Aorta (tissue), 5 donors: ENCODE measurements around the gene RCAN2. TPM values are rescaled to one million over a fixed set of nuclear protein-coding genes. Genes with fewer than 3 reads are reported as not detected.
"Not testable (repeated sequence)": the region's sequence is repeated elsewhere in the genome, so short reads cannot be mapped to it uniquely, and the experiment has no call there.

Source experiments
- ATAC-seq: fragments of 200-7000 bp; cut with Tn5 transposase; one replicate; pipeline ENCODE4 v1.9.1; 2022; ENCODE audit warnings: moderate library complexity; ENCODE audit not compliant: low FRiP score
- DNase-seq, 2 donors: peaks; one replicate each; pipeline ENCODE4 v3.0.0-alpha.2; 2020
- H3K27ac ChIP-seq, 2 donors: one replicate each; pipeline ENCODE4 v1.5.1; 2013; ENCODE audit warnings: low read length in 2 of 2, mild to moderate bottlenecking in 2 of 2, moderate library complexity in 2 of 2, control low read depth in 1 of 2, inconsistent platforms in 1 of 2, low read depth in 1 of 2
- H3K27me3 ChIP-seq, 2 donors: one replicate each; pipeline ENCODE4 v1.6.1; 2013; ENCODE audit warnings: control low read depth in 1 of 2, low read length in 1 of 2, mild to moderate bottlenecking in 1 of 2, moderate library complexity in 1 of 2; ENCODE audit not compliant: insufficient read depth in 2 of 2, control insufficient read depth in 1 of 2
- H3K36me3 ChIP-seq, 2 donors: one replicate each; pipeline ENCODE4 v1.6.1; 2013; ENCODE audit warnings: control low read depth in 1 of 2, low read length in 1 of 2, mild to moderate bottlenecking in 1 of 2; ENCODE audit not compliant: insufficient read depth in 2 of 2, control insufficient read depth in 1 of 2
- H3K4me1 ChIP-seq, 2 donors: one replicate each; pipeline ENCODE4 v1.6.1; 2013; ENCODE audit warnings: low read length in 2 of 2, control low read depth in 1 of 2, mild to moderate bottlenecking in 1 of 2, moderate library complexity in 1 of 2; ENCODE audit not compliant: insufficient read depth in 2 of 2, control insufficient read depth in 1 of 2
- H3K4me3 ChIP-seq, 2 donors: one replicate each; pipeline ENCODE4 v1.5.1; 2013; ENCODE audit warnings: low read length in 2 of 2, control low read depth in 1 of 2, mild to moderate bottlenecking in 1 of 2
- H3K9me3 ChIP-seq: one replicate; pipeline ENCODE4 v1.6.1; 2013; ENCODE audit warnings: mild to moderate bottlenecking, low read length; ENCODE audit not compliant: control insufficient read depth
- WGBS, 2 donors: extraction: QIAGEN DNeasy Blood & Tissue Kit; methylation state at CpG; one replicate each; pipeline ENCODE4 v1.1.7; 2013; 5-methylcytosine and 5-hydroxymethylcytosine counted together
- intact Hi-C, 2 donors: fragments of 100-400 bp; cut with DNase I; formaldehyde crosslinking; loops; one replicate each; pipeline versions ENCODE4 v1.14.2 to v1.15.0; 2022
- polyA plus RNA-seq, 2 donors: library from polyadenylated mRNA; stranded (reverse); fragments of 200-250 nt; gene quantifications; one replicate each; pipeline ENCODE4 v1.2.3, GENCODE V29; 2013
- total RNA-seq, 2 donors: library from RNA; stranded (reverse); fragmentation: NEBNext Ultra II Directional; extraction: Animal tissue kit (Norgen Biotek cat#: 25700); gene quantifications; one replicate each; pipeline ENCODE4 v1.2.1, GENCODE V29; 2021
- donor health status: healthy with polysubstance abuse.
- donor health status: Bipolar disorder and iron deficiency.
- donor health status: DM: no; HTN: no; CAD: no.
- donor health status: DM: no; HTN: no; CAD: no.
- donor health status: DM: yes; HTN: yes; CAD: no.

The RCAN2 gene
- total and polyA plus RNA-seq, 4 donors: 87.3 to 235 (median 130) TPM

- Histone ChIP-seq H3K36me3 (peaks cover 0 to 2% of the 10 kb centered on the region in 2 donors), H3K9me3 (no peaks in the 10 kb centered on the region), H3K27ac (no peak overlapping the region), H3K27me3 (no peaks in the 10 kb centered on the region), H3K4me1 (peaks cover 3 to 13% of the 10 kb centered on the region in 2 donors), H3K4me3 (no peak overlapping the region)
- intact Hi-C loops: no loop called here
- 89 to 91% methylated on average over 5 of the region's 5 CpGs for WGBS, 2 donors
- no peak for ATAC-seq
- DNase-seq: no peak
These were observed 97.3 kb downstream of the RCAN2 start for GRCh38 chr6:46393940-46394337.

- peaks cover 3 to 13% of the 10 kb centered on the region in 2 donors for H3K4me1 ChIP-seq
- DNase-seq: no peak
- H3K4me3 ChIP-seq: no peak overlapping the region
- no peak overlapping the region for H3K27ac ChIP-seq
- H3K9me3 ChIP-seq: no peaks in the 10 kb centered on the region
- WGBS, 2 donors: 90 to 94% methylated on average over 2 of the region's 2 CpGs
- H3K27me3 ChIP-seq: no peaks in the 10 kb centered on the region
- intact Hi-C loops: no loop called here
- ATAC-seq: no peak
- peaks cover 0 to 2% of the 10 kb centered on the region in 2 donors for H3K36me3 ChIP-seq
These were observed 97.9 kb downstream of the RCAN2 start for GRCh38 chr6:46393161-46393939.

GRCh38 chr6:46392294-46392693 is 99.0 kb downstream of the RCAN2 start:
- Histone ChIP-seq H3K9me3 (no peaks in the 10 kb centered on the region), H3K4me3 (no peak overlapping the region), H3K36me3 (peaks cover 0 to 2% of the 10 kb centered on the region in 2 donors), H3K27ac (no peak overlapping the region), H3K27me3 (no peaks in the 10 kb centered on the region), H3K4me1 (peaks cover 3 to 13% of the 10 kb centered on the region in 2 donors)
- DNase-seq (no peak), ATAC-seq (no peak)
- WGBS, 2 donors: 36 to 51% methylated on average over 1 of the region's 1 CpG
- intact Hi-C loops: no loop called here

GRCh38 chr6:46390153-46390876 is 100.9 kb downstream of the RCAN2 start:
- no peaks in the 10 kb centered on the region for H3K9me3 ChIP-seq
- no peak overlapping the region for H3K4me3 ChIP-seq
- intact Hi-C loops: no loop called here
- ATAC-seq (no peak), DNase-seq (no peak)
- peaks cover 0 to 2% of the 10 kb centered on the region in 2 donors for H3K36me3 ChIP-seq
- 82 to 85% methylated on average over 4 of the region's 4 CpGs for WGBS, 2 donors
- H3K4me1 ChIP-seq: peaks cover 3 to 13% of the 10 kb centered on the region in 2 donors
- no peak overlapping the region for H3K27ac ChIP-seq
- H3K27me3 ChIP-seq: no peaks in the 10 kb centered on the region

DNA sequence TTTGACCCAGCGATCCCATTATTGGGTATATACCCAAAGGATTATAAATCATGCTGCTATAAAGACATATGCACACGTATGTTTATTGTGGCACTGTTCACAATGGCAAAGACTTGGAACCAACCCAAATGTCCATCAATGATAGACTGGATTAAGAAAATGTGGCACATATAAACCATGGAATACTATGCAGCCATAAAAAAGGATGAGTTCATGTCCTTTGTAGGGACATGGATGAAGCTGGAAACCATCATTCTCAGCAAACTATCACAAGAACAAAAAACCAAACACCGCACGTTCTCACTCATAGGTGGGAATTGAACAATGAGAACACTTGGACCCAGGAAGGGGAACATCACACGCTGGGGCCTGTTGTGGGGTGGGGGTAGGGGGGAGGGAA is 103.5 kb downstream of the RCAN2 start:
- H3K27me3 ChIP-seq, H3K27ac ChIP-seq, H3K36me3 ChIP-seq, intact Hi-C loops, ATAC-seq, H3K9me3 ChIP-seq, DNase-seq, H3K4me3 ChIP-seq: not testable (repeated sequence)
- 93 to 95% methylated on average over 5 of the region's 5 CpGs for WGBS, 2 donors
- peaks cover under 1 to 10% of the 10 kb centered on the region in 2 donors for H3K4me1 ChIP-seq

DNA sequence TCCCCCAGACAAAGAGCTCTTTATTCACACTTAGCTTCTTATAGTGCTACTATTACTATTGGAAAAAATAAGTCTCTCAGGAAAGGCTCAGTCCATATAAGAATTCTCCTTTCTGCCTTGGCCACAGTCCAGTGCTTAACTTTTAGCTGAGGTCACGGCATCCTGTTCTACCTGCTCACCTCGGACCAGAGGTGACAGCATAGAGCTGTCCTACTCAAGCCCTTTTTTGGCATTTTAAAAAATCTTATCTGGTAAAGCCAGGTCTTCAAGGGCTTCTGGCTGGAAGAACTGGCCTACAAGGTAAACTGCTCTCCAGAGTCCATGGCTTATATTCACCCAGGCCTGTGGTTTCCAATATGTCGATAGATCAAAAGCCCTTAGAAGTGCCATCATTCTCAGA is 109.7 kb downstream of the RCAN2 start:
- 78 to 85% methylated on average over 3 of the region's 3 CpGs for WGBS, 2 donors
- DNase-seq (no peak), ATAC-seq (no peak)
- intact Hi-C loops: no loop called here
- peaks cover 1 to 19% of the 10 kb centered on the region in 2 donors for H3K4me1 ChIP-seq
- no peak overlapping the region for H3K4me3 ChIP-seq
- H3K36me3 ChIP-seq: no peaks in the 10 kb centered on the region
- H3K27ac ChIP-seq: no peak overlapping the region
- no peaks in the 10 kb centered on the region for H3K27me3 ChIP-seq
- H3K9me3 ChIP-seq: no peaks in the 10 kb centered on the region

DNA sequence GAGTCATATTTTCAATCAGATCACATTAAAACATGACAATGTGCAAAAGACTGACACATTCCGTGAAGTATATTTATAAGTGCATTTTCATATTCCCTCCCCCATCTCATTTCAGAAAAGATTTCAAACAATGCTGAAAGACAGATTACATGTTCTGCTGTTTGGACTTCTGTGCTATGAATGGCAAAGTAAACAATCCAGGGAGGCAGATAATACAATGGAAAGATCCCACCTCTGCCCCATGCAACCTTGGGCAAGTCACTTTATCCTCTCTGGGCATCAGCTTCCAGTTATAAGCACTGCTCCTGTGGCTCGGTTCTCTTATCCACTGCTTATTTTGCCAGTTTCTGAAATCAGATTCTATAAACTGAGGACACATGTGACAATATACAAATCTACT is 110.2 kb downstream of the RCAN2 start:
- DNase-seq (no peak), ATAC-seq (no peak)
- Histone ChIP-seq H3K27ac (no peak overlapping the region), H3K4me1 (peaks cover 1 to 24% of the 10 kb centered on the region in 2 donors), H3K9me3 (no peaks in the 10 kb centered on the region), H3K4me3 (no peak overlapping the region), H3K27me3 (no peaks in the 10 kb centered on the region), H3K36me3 (no peaks in the 10 kb centered on the region)
- intact Hi-C loops: no loop called here
- WGBS, 2 donors: 45 to 55% methylated on average over 2 of the region's 2 CpGs

GRCh38 chr6:46380152-46380807 is 111.0 kb downstream of the RCAN2 start:
- H3K27ac ChIP-seq: no peak overlapping the region
- ATAC-seq (no peak), DNase-seq (no peak)
- no peak overlapping the region for H3K4me3 ChIP-seq
- H3K9me3 ChIP-seq: no peaks in the 10 kb centered on the region
- H3K27me3 ChIP-seq: no peaks in the 10 kb centered on the region
- H3K36me3 ChIP-seq: no peaks in the 10 kb centered on the region
- intact Hi-C loops: no loop called here
- H3K4me1 ChIP-seq: peaks cover 1 to 29% of the 10 kb centered on the region in 2 donors
